Measurements from ENCODE around the gene FMN2. TPM values are rescaled to one million over a fixed set of nuclear protein-coding genes. Genes with fewer than 3 reads are reported as not detected.

FMN2 gene
- total RNA-seq, 2 experiments from 2014 or later: not detected

- CTCF ChIA-PET: no interaction called here
- no peak overlapping the region for H3K27ac Mint-ChIP-seq
- TF ChIP-seq CTCF (IDR thresholded peaks at IDR 0.05): no peak
- Histone ChIP-seq H3K4me3 (ENCODE audit: low read length) (no peak overlapping the region), H3K9me3 (ENCODE audit: control insufficient read depth in 1 of 2, insufficient read depth in 1 of 2, low read length in 2 of 2) (peaks cover 0 to 6% of the 10 kb centered on the region in 2 experiments), H3K36me3 (ENCODE audit: insufficient read depth, low read length) (no peaks in the 10 kb centered on the region), H3K27ac (ENCODE audit: low read depth in 1 of 2, low read length in 2 of 2) (no peak overlapping the region), H3K4me1 (ENCODE audit: insufficient read depth, low read length) (no peaks in the 10 kb centered on the region), H3K27me3 (ENCODE audit: control insufficient read depth in 1 of 2, insufficient read depth in 2 of 2, low read length in 2 of 2) (no peaks in the 10 kb centered on the region)
- no peak for DNase-seq
- no peaks in the 10 kb centered on the region for H3K27me3 Mint-ChIP-seq
- ATAC-seq (ENCODE audit: poor library complexity): no peak
- H3K4me1 Mint-ChIP-seq (ENCODE audit: low read depth): no peaks in the 10 kb centered on the region
- H3K4me3 Mint-ChIP-seq: no peak overlapping the region
- intact Hi-C loops (cut with DNase I, micrococcal nuclease): no loop called here
- no peaks in the 10 kb centered on the region for H3K9me3 Mint-ChIP-seq
- H3K36me3 Mint-ChIP-seq (ENCODE audit: low read depth): no peaks in the 10 kb centered on the region
- POLR2A ChIA-PET: no interaction called here
Measured at GRCh38 chr1:240058049-240058448, 33.6 kb upstream of the FMN2 start.

GRCh38 chr1:240068961-240069360 is 22.7 kb upstream of the FMN2 start:
- Histone ChIP-seq H3K36me3 (ENCODE audit: insufficient read depth, low read length) (no peaks in the 10 kb centered on the region), H3K9me3 (ENCODE audit: control insufficient read depth in 1 of 2, insufficient read depth in 1 of 2, low read length in 2 of 2) (no peaks in the 10 kb centered on the region), H3K27ac (ENCODE audit: low read depth in 1 of 2, low read length in 2 of 2) (no peak overlapping the region), H3K27me3 (ENCODE audit: control insufficient read depth in 1 of 2, insufficient read depth in 2 of 2, low read length in 2 of 2) (no peaks in the 10 kb centered on the region), H3K4me1 (ENCODE audit: insufficient read depth, low read length) (no peaks in the 10 kb centered on the region), H3K4me3 (ENCODE audit: low read length) (no peak overlapping the region)
- Mint-ChIP-seq H3K9me3 (no peaks in the 10 kb centered on the region), H3K27ac (no peak overlapping the region), H3K27me3 (no peaks in the 10 kb centered on the region), H3K36me3 (ENCODE audit: low read depth) (no peaks in the 10 kb centered on the region), H3K4me1 (ENCODE audit: low read depth) (no peaks in the 10 kb centered on the region), H3K4me3 (no peak overlapping the region)
- ATAC-seq (ENCODE audit: poor library complexity) (no peak), DNase-seq (no peak)
- no peak for TF ChIP-seq CTCF (IDR thresholded peaks at IDR 0.05)
- CTCF ChIA-PET: no interaction called here
- POLR2A ChIA-PET: no interaction called here
- intact Hi-C loops (cut with DNase I, micrococcal nuclease): no loop called here

- no peak for TF ChIP-seq CTCF (IDR thresholded peaks at IDR 0.05)
- no peaks in the 10 kb centered on the region for H3K36me3 ChIP-seq (ENCODE audit: insufficient read depth, low read length)
- no peaks in the 10 kb centered on the region for H3K27me3 Mint-ChIP-seq
- ChIA-PET CTCF (no interaction called here), POLR2A (no interaction called here)
- H3K4me3 ChIP-seq (ENCODE audit: low read length): no peak overlapping the region
- no peaks in the 10 kb centered on the region for H3K9me3 Mint-ChIP-seq
- ATAC-seq (ENCODE audit: poor library complexity) (no peak), DNase-seq (no peak)
- no peak overlapping the region for H3K27ac Mint-ChIP-seq
- H3K4me1 ChIP-seq (ENCODE audit: insufficient read depth, low read length): no peaks in the 10 kb centered on the region
- no peaks in the 10 kb centered on the region for H3K9me3 ChIP-seq (ENCODE audit: control insufficient read depth in 1 of 2, insufficient read depth in 1 of 2, low read length in 2 of 2)
- intact Hi-C loops (cut with DNase I, micrococcal nuclease): no loop called here
- H3K36me3 Mint-ChIP-seq (ENCODE audit: low read depth): no peaks in the 10 kb centered on the region
- no peaks in the 10 kb centered on the region for H3K4me1 Mint-ChIP-seq (ENCODE audit: low read depth)
- no peak overlapping the region for H3K27ac ChIP-seq (ENCODE audit: low read depth in 1 of 2, low read length in 2 of 2)
- no peak overlapping the region for H3K4me3 Mint-ChIP-seq
- no peaks in the 10 kb centered on the region for H3K27me3 ChIP-seq (ENCODE audit: control insufficient read depth in 1 of 2, insufficient read depth in 2 of 2, low read length in 2 of 2)
Measured at GRCh38 chr1:240070188-240070587, 21.5 kb upstream of the FMN2 start.
